Panc1 (cell line): Measurements from ENCODE around the gene PSMB7.

Experiments used
- POLR2AphosphoS5 ChIP-seq: IDR thresholded peaks from 2 replicates; pipeline ENCODE4 v1.6.1; 2012; ENCODE audit warnings: mild to moderate bottlenecking, low read depth, low read length, moderate library complexity
- TCF7L2 ChIP-seq: IDR thresholded peaks from 2 replicates; pipeline ENCODE4 v1.6.1; 2011; ENCODE audit warnings: mild to moderate bottlenecking, low read depth, low read length, inconsistent platforms
- TF ChIP-seq, protein P1 (sequence below): fragments of 450-650 bp; IDR thresholded peaks from 2 replicates; pipeline ENCODE4 v1.5.1; 2017; ENCODE audit warnings: mild to moderate bottlenecking

DNA sequence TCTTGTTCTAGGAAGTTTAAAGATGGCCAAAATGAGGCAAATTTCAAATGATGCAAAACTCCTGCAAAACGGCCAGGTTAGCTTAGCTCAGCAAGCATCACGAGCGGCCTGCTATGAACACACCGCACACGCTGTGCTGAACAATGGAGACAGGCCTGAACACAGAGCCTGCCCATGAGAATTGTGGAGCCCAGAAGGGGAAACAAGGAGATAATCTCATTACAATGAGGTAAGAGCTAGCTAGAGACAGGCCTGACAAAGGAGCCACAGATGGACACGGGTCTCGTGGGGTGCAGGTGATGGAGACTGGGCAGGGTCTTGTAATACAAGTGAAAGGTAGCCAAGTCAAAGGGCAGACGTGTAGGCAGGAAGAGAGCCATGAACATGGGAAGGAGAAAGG is 50.2 kb downstream of the PSMB7 start:
- TF ChIP-seq, protein P1, sequence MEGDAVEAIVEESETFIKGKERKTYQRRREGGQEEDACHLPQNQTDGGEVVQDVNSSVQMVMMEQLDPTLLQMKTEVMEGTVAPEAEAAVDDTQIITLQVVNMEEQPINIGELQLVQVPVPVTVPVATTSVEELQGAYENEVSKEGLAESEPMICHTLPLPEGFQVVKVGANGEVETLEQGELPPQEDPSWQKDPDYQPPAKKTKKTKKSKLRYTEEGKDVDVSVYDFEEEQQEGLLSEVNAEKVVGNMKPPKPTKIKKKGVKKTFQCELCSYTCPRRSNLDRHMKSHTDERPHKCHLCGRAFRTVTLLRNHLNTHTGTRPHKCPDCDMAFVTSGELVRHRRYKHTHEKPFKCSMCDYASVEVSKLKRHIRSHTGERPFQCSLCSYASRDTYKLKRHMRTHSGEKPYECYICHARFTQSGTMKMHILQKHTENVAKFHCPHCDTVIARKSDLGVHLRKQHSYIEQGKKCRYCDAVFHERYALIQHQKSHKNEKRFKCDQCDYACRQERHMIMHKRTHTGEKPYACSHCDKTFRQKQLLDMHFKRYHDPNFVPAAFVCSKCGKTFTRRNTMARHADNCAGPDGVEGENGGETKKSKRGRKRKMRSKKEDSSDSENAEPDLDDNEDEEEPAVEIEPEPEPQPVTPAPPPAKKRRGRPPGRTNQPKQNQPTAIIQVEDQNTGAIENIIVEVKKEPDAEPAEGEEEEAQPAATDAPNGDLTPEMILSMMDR = no peak
- TF ChIP-seq POLR2AphosphoS5 (no peak), TCF7L2 (no peak)
